PFSK-1 (cell line): Measurements from ENCODE around the gene LGALS8.

Experiments
- FOXP2 ChIP-seq: optimal IDR thresholded peaks from 2 replicates; pipeline ENCODE3; 2011; ENCODE audit warnings: borderline replicate concordance, control low read depth, inconsistent platforms; ENCODE audit not compliant: insufficient read depth; ENCODE audit errors: extremely low read length, extremely low read depth
- SIN3A ChIP-seq: IDR thresholded peaks from 2 replicates; pipeline ENCODE4 v1.6.1; 2012; ENCODE audit warnings: mild to moderate bottlenecking, low read length, moderate library complexity, borderline replicate concordance; ENCODE audit not compliant: insufficient read depth

DNA sequence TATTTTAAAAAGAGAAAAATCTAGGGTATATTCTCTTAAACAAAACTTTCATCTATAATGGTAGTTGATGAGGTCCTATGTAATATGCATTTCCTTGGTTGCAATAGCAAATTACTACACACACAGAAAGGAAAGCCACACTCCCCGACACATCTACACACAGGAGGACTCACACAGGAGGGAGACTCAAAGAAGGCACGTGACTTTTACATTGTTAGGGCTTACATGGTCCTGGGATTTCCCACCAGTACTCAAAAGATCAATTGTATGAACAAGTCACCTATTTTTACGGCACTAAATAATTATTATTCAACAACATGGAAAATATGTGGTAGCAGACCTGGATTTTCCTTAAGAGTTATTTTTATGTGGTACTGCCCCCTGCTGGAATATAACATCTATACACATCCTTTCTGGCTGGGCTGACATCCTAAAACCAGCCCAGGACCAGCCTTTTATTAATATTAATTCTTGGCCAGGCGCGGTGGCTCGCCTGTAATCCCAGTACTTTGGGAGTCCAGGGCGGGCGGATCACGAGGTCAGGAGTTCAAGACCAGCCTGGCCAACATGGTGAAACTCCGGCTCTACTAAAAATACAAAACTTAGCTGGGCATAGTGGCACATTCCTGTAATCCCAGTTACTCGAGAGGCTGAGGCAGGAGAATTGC, 33.9 kb upstream of the LGALS8 start:
- TF ChIP-seq SIN3A (no peak), FOXP2 (no peak)
